Measurements from ENCODE around the gene PCTP. TPM values are rescaled to one million over a fixed set of nuclear protein-coding genes. Genes with fewer than 3 reads are reported as not detected.
A peak's percentile ranks its signal among the peaks of the same experiment; 100 is the strongest.

The PCTP gene
- polyA plus RNA-seq, 1 donor = 30.9 TPM

DNA sequence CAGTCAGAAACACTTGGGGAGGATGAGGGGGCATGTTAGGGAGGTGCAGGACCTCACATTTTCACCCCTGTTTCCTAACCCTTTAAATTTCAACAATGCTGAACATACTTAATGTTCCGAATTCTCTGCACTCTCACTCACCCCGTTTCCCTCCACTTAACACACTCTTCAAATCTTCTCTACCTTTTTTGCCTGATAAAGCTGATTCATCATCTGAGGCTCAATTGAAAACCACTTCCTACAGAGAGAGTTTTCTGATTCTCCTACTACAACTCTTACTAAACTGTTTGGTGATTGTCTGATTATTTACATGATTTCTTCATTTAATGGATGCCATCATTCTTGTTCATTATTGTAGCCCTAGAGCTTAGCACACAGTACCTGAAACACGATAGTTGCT lies 42.4 kb downstream of the PCTP start:
- no peak for DNase-seq

DNA sequence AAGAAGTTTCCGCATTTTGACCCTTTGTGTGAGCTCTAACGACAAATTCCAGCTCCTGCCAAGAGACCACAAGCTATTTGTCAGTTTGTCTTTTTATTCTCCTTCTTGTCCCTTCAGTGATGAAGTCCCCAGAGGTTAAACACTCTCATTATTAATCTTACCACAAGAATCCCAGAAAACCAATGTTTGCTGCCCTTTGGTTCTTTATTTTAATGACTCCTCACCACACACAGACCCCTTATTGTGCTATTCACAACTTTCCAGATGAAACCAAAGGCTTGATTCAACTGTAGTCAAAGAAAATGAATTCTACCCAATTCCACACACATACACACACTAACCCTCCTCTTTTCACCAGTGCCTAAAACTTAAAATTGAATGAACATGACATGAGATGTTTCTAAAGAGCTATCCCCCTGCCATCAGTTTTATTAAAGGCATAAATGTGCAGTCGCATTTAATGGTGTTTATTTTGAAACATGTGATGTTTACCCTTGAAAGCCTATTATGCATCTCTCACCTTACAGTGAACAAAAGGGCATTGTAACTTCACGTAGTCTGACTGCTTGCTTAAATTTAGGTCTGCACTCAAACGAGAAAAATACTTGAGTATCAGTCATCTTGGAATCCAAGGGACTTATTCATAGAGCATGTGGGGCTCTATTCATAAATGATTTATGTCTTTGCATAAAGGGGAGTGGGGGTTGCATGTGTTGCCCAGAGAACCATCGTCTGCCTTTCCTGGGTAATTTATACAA lies 44.1 kb downstream of the PCTP start:
- no peak for DNase-seq

DNA sequence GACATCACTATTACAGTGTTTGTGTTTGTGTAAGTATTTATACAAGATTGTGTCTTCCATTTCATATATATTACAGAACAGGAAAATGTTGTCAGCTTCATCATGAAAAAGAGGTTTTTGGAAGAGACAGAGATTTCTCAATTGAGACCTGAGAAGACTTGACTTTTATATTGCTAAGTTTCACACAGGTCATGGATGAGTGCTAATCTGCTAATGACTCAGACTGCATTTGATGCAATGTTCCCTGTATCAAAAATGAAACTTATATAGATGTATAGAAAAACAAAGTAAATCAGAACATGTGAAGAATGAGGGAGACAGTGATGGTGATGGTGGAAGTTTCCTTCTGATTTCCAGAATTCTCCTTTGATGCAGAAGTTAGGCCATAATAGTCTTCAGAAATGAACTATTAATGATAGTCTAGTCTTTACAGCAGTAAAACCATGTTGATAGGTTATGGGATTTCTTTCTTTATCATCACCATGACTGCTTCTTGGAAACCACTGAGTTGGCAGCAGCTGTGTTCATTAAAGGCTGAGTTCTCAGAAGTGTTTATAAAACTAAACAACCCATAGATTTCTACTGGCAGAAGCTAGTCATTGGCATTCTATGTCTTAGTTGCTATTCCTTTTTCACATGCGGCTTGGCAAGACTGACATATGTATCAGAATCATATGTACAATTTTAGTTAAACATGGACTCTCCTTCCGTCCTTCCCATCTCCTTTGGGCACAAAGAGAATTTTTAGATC lies 56.1 kb downstream of the PCTP start:
- DNase-seq = no peak

DNA sequence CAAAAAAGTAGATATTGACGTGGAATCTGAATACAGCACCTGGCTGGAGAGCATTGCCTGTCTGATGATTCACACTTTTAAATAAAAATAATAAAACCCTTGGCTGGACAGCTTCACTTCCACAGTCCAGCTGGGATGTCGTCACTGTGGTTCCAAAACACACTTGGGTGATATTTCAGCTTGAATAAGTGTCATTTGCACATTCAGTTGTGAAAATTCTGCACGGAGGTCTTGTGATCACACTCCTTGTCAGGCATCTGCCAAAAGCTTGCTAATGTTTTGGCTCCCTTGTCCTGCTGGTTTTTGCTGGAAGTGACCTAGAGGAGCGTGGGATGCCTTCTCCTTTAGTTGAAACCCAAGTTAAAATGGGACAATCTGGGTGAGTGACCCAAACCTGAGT lies 60.7 kb downstream of the PCTP start:
- no peak for DNase-seq

DNA sequence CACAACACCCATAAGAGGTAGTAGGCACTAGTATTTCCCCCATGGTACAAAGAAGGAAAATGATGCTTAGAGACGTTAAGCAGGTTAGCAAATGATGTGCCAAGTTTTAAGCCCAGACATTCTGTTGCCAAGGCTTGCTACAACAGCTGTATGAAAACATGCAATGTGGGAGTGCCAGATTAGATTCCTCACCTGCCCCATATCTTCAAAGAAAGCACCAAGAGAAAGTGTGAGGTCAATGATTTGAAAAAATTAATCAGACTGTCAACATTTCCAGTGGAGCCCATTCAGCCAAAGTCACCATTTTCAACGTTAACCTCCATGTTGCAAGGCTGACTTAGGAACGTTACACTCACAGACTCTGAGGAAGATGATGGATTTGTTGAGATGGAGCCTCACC lies 61.5 kb downstream of the PCTP start:
- DNase-seq = no peak

DNA sequence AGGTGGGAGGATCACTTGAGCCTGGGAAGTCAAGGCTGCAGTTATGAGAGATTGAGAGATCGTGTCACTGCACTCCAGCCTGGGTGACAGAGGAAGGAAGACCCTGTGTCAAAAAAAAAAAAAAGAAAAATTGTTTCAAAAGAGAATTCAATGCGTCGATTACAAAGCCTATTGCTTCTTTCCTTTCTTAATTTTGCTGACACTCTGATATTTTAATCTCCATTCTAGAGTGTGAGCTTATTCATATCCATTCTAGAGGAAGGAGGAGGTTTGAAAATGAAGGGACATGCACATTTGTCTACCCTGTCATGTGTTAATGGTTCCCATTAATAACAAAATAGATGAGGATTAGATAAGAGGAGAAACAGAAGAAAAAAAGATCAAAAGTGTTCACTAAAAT lies 63.1 kb downstream of the PCTP start:
- DNase-seq = no peak

DNA sequence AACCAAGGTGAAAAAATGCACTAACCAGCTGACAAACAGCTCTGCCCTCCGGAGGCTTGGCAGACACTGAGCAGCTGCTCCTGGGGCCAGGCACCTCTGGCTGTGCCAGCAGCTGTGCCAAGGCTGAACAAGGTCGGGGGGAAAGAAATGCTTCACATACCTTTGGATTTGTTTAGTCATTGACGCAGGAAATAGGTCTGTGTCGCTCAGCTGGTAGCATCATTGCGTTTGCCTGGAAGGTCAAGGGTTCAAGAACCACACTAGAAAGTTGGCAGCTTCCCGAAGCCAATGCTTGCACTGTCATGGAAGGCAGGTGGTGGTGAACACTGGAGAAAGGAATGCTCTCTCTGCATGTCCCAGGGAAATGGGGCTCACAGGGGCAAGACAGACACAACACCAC lies 63.5 kb downstream of the PCTP start:
- no peak for DNase-seq

DNA sequence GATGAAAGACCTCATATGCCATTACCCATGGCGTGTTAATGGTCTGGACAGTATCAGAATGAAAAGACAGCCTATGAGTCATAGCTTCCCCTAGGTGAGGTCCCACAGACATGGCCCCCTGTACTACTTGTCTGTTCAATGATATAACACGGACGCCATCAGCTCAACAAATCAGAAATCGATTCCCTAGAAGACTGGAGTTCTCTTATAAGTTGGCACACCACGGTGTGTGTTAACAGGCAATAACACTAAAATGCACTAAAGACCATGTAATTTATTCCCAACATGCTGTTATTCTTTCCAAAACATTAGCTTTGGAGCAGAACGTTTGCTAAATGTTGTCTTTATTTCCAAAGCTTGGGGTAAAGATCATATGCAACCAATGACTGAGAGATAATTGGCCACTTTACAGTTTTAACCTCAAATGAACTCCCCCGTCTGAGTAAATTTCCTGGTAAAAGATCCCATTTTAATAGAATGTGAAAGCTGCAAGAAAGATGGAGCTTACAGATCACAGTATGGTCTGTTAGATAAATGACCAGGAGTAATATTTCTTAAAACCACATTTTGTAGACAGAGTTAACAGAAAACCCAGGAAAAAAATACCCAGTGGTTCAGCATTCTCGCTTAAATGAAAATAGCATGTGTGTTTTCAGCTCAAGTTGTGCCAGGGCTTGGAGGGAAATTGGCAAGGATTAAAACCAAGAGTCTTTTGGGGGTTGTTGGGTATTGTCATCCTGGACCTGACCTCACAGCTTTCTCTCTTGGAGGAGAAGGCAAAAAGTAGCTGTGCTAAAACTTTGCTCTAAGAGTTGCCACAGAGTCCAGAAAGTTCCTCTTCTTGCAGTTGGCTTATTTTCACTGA lies 65.9 kb downstream of the PCTP start:
- no peak for DNase-seq

DNA sequence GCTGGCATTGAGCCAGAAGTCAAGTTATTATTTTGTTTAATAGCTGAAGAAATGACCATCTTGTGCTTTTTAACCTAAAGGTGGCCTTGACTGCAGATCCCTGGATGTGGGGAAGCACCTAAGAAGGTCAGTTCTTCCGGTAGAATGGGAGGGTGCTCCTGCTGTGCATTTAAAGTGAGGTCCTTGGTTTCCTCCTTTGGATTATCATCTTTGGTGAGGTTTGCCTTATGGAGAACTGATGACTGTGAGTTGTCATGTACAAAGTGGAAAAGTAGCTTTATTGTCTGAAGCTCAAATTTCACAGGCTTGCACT lies 66.5 kb downstream of the PCTP start:
- DNase-seq = no peak

DNA sequence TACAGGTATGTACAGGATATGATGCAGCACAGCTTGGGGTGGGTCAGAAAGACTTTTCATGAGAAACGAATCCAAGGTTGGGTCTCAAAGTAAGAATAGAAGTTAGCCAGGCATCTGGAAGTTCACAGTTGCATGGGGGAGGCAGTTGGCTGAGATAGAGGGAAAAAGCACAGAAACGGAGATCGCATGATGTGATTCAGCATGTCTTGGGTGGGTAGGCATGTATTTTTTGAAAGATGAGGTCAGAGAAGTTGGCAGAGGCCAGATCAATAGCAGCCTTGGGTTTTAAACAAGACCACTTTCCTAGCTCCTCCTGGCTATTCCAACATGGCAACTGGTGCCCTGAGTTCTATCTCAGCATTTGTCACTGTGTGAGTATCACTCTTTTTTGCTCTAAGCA lies 67.2 kb downstream of the PCTP start:
- no peak for DNase-seq

DNA sequence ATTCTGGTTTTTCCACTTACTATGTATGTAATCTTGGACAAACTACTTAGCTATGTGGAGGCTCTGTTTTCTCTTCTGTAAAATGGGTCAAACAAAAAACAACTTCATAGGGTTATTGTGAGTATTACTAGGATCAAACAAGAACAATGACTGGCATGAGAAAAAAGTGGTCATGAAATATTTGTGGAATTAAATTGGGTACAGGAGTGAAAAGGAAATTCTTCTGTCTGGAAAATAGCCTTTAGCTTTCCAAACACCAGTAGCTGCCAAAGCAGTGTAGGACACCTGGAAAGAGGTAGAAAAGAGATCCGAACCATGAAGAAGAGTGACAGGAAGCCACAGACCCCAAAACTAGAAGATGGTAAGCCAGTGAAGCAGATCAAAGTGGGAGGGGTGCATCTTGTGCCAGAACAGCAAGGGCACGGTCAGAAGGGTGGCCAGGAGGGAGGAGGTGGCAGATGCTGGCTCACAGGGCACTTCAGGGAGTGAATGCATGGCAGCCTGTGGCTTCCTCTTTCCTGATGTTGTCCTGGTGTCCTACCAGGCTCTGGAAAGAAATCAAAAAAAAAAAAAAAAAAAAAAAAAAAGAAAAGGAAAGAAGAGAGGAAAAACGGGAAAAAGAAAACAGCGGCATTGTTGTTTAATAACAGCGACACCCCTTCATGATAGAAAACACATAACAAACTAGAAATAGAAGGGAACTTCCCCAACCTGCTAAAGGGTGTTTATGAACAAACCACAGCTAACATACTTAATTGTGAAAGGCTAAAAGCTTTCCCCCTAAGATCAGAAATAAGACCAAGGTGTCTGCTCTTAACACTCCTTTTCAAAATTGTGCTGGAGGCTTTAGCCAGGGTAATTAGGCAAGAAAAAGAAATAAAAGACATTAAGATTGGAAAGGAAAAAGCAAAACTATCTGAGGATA lies 67.9 kb downstream of the PCTP start:
- no peak for DNase-seq

DNA sequence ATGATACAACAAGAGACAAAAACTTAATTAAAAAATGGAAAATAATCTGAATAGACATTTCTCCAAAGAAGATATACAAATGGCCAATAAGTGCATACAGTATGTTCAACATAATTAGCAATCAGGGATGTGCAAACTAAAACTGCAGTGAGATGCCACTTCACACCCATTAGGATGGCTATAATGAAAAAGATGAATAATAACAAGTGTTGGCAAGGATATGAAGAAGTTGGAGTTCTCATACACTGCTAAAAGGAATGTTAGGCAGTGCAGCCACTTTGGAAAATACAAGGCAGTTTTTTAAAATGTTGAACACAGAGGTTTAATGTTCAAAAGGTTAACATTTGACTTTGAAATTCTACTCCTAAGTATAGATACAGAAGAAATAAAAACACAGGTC lies 69.8 kb downstream of the PCTP start:
- DNase-seq = no peak

DNA sequence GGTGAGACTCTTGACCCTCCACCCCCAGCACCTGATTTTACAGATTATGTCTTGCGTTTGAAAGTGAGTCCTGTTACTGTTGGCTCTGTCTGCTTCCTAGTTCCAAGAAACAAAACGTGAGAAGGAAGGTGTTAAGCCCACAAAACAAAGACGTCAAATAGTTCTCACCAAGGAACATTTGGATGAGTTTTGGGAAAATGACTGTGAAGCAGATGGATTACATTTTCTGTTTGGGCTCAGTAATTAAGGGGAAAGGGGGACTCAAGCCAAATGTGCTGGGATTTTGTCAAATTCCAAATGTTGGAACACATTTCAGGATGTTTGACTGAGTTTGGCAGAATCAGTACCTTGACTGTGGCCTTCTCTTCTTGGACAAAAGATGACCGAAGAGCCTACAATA lies 71.2 kb downstream of the PCTP start:
- DNase-seq = no peak

DNA sequence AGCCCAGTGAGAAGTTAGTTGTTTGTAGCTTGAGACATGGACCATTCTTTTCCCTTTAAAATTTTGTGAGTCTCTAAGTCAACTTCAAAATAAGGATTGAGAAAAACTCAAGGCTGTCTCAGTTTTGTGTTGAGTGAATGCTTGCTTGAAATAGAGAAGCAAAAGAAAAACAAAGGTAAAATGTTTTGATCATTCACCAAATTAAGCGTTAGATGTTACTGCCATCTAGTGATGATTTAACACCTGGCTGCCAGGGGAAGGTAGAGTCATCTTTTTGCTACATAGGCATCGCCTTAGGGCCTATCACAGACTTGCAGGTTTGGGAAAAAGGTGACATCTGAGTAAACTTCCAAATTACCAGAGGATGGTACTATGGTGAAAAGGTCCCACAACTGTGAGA lies 74.4 kb downstream of the PCTP start:
- peak; percentile 18 for DNase-seq

Other genes with a start within 250 kb of the PCTP start
- gene SMIM36, start 239.6 kb upstream of the PCTP start, polyA plus RNA-seq (ENCODE audit: insufficient read length) = 0.05 TPM
- gene TMEM100, start 28.2 kb upstream of the PCTP start, polyA plus RNA-seq (ENCODE audit: insufficient read length) = 61.9 TPM